Upper lobe of left lung (tissue), 6 donors: Measurements from ENCODE around the gene CSNK1D. TPM values are rescaled to one million over a fixed set of nuclear protein-coding genes. Genes with fewer than 3 reads are reported as not detected.
A peak's percentile ranks its signal among the peaks of the same experiment; 100 is the strongest.

Source experiments
- ATAC-seq, 2 donors: fragments of 200-7000 bp; cut with Tn5 transposase; one replicate each; pipeline ENCODE4 v1.9.1; 2022; ENCODE audit warnings: mild to moderate bottlenecking in 2 of 2, moderate library complexity in 2 of 2; ENCODE audit not compliant: low FRiP score in 2 of 2
- DNase-seq, 2 donors: peaks; one replicate each; pipeline ENCODE4 v3.0.0-alpha.2; 2019 to 2020
- H3K27ac ChIP-seq, 4 donors: fragments of 200-600 bp; sonication (generic); one replicate each; pipeline ENCODE4 v1.5.1; 2016 to 2019
- H3K27me3 ChIP-seq, 4 donors: fragments of 200-600 bp; sonication (generic); one replicate each; pipeline ENCODE4 v1.5.1; 2017 to 2019
- H3K36me3 ChIP-seq, 4 donors: fragments of 200-600 bp; sonication (generic); one replicate each; pipeline ENCODE4 v1.5.1; 2016 to 2019
- H3K4me1 ChIP-seq, 4 donors: fragments of 200-600 bp; sonication (generic); one replicate each; pipeline ENCODE4 v1.5.1; 2018 to 2019
- H3K4me3 ChIP-seq, 4 donors: fragments of 200-600 bp; sonication (generic); one replicate each; pipeline ENCODE4 v1.5.1; 2017 to 2019; ENCODE audit warnings: mild to moderate bottlenecking in 2 of 4, moderate library complexity in 1 of 4
- H3K9me3 ChIP-seq, 4 donors: fragments of 200-600 bp; sonication (generic); one replicate each; pipeline ENCODE4 v1.5.1; 2018 to 2019
- CTCF ChIP-seq, 6 experiments: fragments of 450-650 bp in 4 of 6; fragments of 200-600 bp in 2 of 6; sonication (generic) in 2 of 6; IDR thresholded peaks; one replicate each; pipeline ENCODE4 v1.5.1; 2016 to 2019; ENCODE audit warnings: antibody characterized with exemption in 6 of 6
- EP300 ChIP-seq, 4 donors: sonication (generic); formaldehyde crosslinking; IDR thresholded peaks; one replicate each; pipeline ENCODE4 v1.5.1; 2017; ENCODE audit warnings: antibody characterized with exemption in 4 of 4, control low read depth in 2 of 4
- POLR2A ChIP-seq, 4 donors: fragments of 450-650 bp; IDR thresholded peaks; one replicate each; pipeline ENCODE4 v1.5.1; 2016 to 2017; ENCODE audit warnings: antibody characterized with exemption in 4 of 4, mild to moderate bottlenecking in 2 of 4
- POLR2AphosphoS5 ChIP-seq, 2 donors: sonication (generic); formaldehyde crosslinking; IDR thresholded peaks; one replicate each; pipeline ENCODE4 v1.5.1; 2017; ENCODE audit warnings: antibody characterized with exemption in 2 of 2
- WGBS, 2 donors: methylation state at CpG; one replicate each; pipeline ENCODE4 v1.1.5; 2017 to 2018; 5-methylcytosine and 5-hydroxymethylcytosine counted together
- total RNA-seq, 6 donors: library from RNA; depleted of rRNA in 4 of 6; stranded (reverse); fragments of >200 nt in 4 of 6; gene quantifications; one replicate each; pipeline versions ENCODE4 v1.1.0 to v1.2.1, GENCODE V29; 2016 to 2021
- donor health status: DM: no; HTN: no; CAD: no; lungs with moderate emphysema.
- donor health status: DM: no; HTN: yes; CAD: no; lungs with severe emphysema.

CSNK1D gene
- total RNA-seq, 6 donors from 2014 or later, result 80.6 to 228 (median 152) TPM

GRCh38 chr17:82205720-82206508 lies 67.6 kb downstream of the CSNK1D start:
- Histone ChIP-seq H3K9me3 (no peaks in the 10 kb centered on the region), H3K36me3 (peaks cover 0 to 4% (median 0%) of the 10 kb centered on the region in 4 donors), H3K27ac (peak overlapping the region; percentile 74 to 87 (median 82)), H3K4me1 (peaks cover 9 to 17% (median 12%) of the 10 kb centered on the region in 4 donors), H3K4me3 (peak overlapping the region in 1 of 4 donors; percentile 12), H3K27me3 (no peaks in the 10 kb centered on the region)
- TF ChIP-seq CTCF (IDR thresholded peaks at IDR 0.05), result peak; percentile 86 to 97 (median 94)
- no peak for TF ChIP-seq EP300 (IDR thresholded peaks at IDR 0.05)
- peak; percentile 75 to 90 for TF ChIP-seq POLR2AphosphoS5 (IDR thresholded peaks at IDR 0.05)
- TF ChIP-seq POLR2A (IDR thresholded peaks at IDR 0.05), result peak in 3 of 4 donors; percentile 39 to 82 (median 55)
- DNase-seq (peak; percentile 89 to 92), ATAC-seq (peak; percentile 88 to 94)
- 17 to 37% methylated on average over 6 to 21 of the region's 21 CpGs for WGBS, 2 donors

- ATAC-seq, result peak; percentile 8 to 74
- Histone ChIP-seq H3K27me3 (no peaks in the 10 kb centered on the region), H3K36me3 (peaks cover 0 to 8% (median 3%) of the 10 kb centered on the region in 4 donors), H3K27ac (peak overlapping the region in 2 of 4 donors; percentile 85 to 87), H3K4me3 (no peak overlapping the region), H3K9me3 (no peaks in the 10 kb centered on the region), H3K4me1 (peaks cover 9 to 16% (median 12%) of the 10 kb centered on the region in 4 donors)
- no peak for DNase-seq
- TF ChIP-seq CTCF (IDR thresholded peaks at IDR 0.05), result no peak
- TF ChIP-seq POLR2A (IDR thresholded peaks at IDR 0.05), result no peak
- no peak for TF ChIP-seq EP300 (IDR thresholded peaks at IDR 0.05)
- no peak for TF ChIP-seq POLR2AphosphoS5 (IDR thresholded peaks at IDR 0.05)
- 75 to 83% methylated on average over 19 to 25 of the region's 25 CpGs for WGBS, 2 donors
Measured at GRCh38 chr17:82204831-82205719, 68.4 kb downstream of the CSNK1D start.

GRCh38 chr17:82203920-82204319 lies 69.6 kb downstream of the CSNK1D start:
- peaks cover 9 to 16% (median 12%) of the 10 kb centered on the region in 4 donors for H3K4me1 ChIP-seq
- whole genome bisulfite sequencing, 2 donors, result 89 to 91% methylated on average over 17 to 19 of the region's 19 CpGs
- no peaks in the 10 kb centered on the region for H3K9me3 ChIP-seq
- no peak for TF ChIP-seq POLR2AphosphoS5 (IDR thresholded peaks at IDR 0.05)
- TF ChIP-seq CTCF (IDR thresholded peaks at IDR 0.05), result no peak
- TF ChIP-seq EP300 (IDR thresholded peaks at IDR 0.05), result no peak
- H3K4me3 ChIP-seq, result no peak overlapping the region
- H3K27me3 ChIP-seq, result no peaks in the 10 kb centered on the region
- ATAC-seq (no peak), DNase-seq (peak in 1 of 2 donors; percentile 57)
- H3K27ac ChIP-seq, result no peak overlapping the region
- peaks cover 0 to 15% (median 6%) of the 10 kb centered on the region in 4 donors for H3K36me3 ChIP-seq

- peaks cover 9 to 16% (median 12%) of the 10 kb centered on the region in 4 donors for H3K4me1 ChIP-seq
- H3K4me3 ChIP-seq, result no peak overlapping the region
- H3K27ac ChIP-seq, result no peak overlapping the region
- DNase-seq (no peak), ATAC-seq (no peak)
- 67 to 75% methylated on average over 10 of the region's 10 CpGs for WGBS, 2 donors
- H3K27me3 ChIP-seq, result no peaks in the 10 kb centered on the region
- H3K36me3 ChIP-seq, result peaks cover 0 to 19% (median 7%) of the 10 kb centered on the region in 4 donors
- TF ChIP-seq POLR2A (IDR thresholded peaks at IDR 0.05), result no peak
- TF ChIP-seq CTCF (IDR thresholded peaks at IDR 0.05), result no peak
- no peak for TF ChIP-seq POLR2AphosphoS5 (IDR thresholded peaks at IDR 0.05)
- TF ChIP-seq EP300 (IDR thresholded peaks at IDR 0.05), result no peak
- no peaks in the 10 kb centered on the region for H3K9me3 ChIP-seq
Measured at GRCh38 chr17:82202981-82203380, 70.5 kb downstream of the CSNK1D start.
